Measurements from ENCODE around the gene FZR1.

Gene FZR1

GRCh38 chr19:3586707-3587346, 80.7 kb downstream of the FZR1 start:
- intact Hi-C loops (cut with micrococcal nuclease): no loop called here
- H3K4me3 Mint-ChIP-seq: no peak overlapping the region
- no peaks in the 10 kb centered on the region for H3K4me1 Mint-ChIP-seq (ENCODE audit: low read depth)
- H3K27me3 Mint-ChIP-seq: peaks cover 59% of the 10 kb centered on the region
- no peaks in the 10 kb centered on the region for H3K9me3 Mint-ChIP-seq
- no peaks in the 10 kb centered on the region for H3K36me3 Mint-ChIP-seq (ENCODE audit: low read depth)
- no peak overlapping the region for H3K27ac Mint-ChIP-seq

Data from dendritic cell treated with granulocyte-macrophage colony-stimulating factor and Interleukin-4, amounts not matched to agents 40 ng/mL and 50 ng/mL, for 4 days (primary cell).